Uterus (tissue), 2 donors: ENCODE results near the gene STX16.

Experiments used
- CTCF ChIP-seq, 4 experiments: fragments of 200-600 bp in 2 of 4; fragments of 450-650 bp in 2 of 4; sonication (generic) in 2 of 4; IDR thresholded peaks; one replicate each; pipeline ENCODE4 v1.5.1; 2016 to 2019; ENCODE audit warnings: antibody characterized with exemption in 4 of 4, mild to moderate bottlenecking in 2 of 4, moderate library complexity in 1 of 4
- POLR2A ChIP-seq, 2 donors: fragments of 450-650 bp; IDR thresholded peaks; one replicate each; pipeline ENCODE4 v1.6.1; 2016; ENCODE audit warnings: antibody characterized with exemption in 2 of 2, mild to moderate bottlenecking in 1 of 2, moderate library complexity in 1 of 2

GRCh38 chr20:58625585-58625984 lies 25.5 kb upstream of the STX16 start:
- TF ChIP-seq POLR2A (IDR thresholded peaks at IDR 0.05) (no peak), CTCF (IDR thresholded peaks at IDR 0.05) (no peak)
